ENCODE results near the gene TEDC2. TPM values are rescaled to one million over a fixed set of nuclear protein-coding genes. Genes with fewer than 3 reads are reported as not detected.
A peak's percentile ranks its signal among the peaks of the same experiment; 100 is the strongest.

The TEDC2 gene
- polyA plus RNA-seq, 1 of the 3 experiments (the other 2 are of a cell fraction) = 15.6 TPM

DNA sequence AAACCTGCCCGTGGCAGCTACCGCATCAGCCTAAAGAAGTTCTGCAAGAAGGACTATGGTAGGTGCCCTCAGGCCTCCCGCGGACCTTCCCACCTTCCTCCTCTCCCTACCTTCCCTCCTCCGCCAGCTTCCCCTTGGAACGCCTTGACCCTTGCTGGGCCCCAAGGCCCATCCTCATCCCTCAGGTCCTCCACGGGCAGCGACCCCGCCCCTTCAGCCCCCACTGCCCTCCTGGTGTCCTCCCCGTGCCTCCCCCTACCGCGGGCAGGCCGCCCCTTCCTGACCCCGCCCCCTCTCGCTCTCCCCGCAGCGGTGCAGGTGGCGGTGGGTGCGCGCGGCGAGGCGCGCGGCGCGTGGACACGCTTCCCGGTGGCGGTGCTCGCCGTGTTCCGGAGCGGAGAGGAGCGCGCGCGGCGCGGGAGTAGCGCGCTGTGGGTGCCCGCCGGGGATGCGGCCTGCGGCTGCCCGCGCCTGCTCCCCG, 13.6 kb downstream of the TEDC2 start:
- peak overlapping the region; percentile 41 to 79; a peak in 3 of 4 replicates for H3K4me3 ChIP-seq (ENCODE audit: low read depth in 2 of 2, low read length in 1 of 2)
- peak overlapping the region; percentile 71 for H3K4me2 ChIP-seq
- H3K9ac ChIP-seq = no peak overlapping the region
- no peaks in the 10 kb centered on the region for H3K9me2 ChIP-seq
- CTCF ChIA-PET = interaction anchor here (0.6 to 2.1 kb wide), 9 partner anchors 10 to 50 kb away, joined by 3 to 11 read pairs (median 4); no protein-coding TSS in a partner anchor
- H3K79me2 ChIP-seq (ENCODE audit: insufficient read depth) = peaks cover 16% of the 10 kb centered on the region
- POLR2A ChIA-PET = interaction anchor here (0.6 to 0.9 kb wide), 2 partner anchors 9 to 451 kb away, joined by 3 to 5 read pairs; no protein-coding TSS in a partner anchor
- H3K9me3 ChIP-seq = no peaks in the 10 kb centered on the region
- H3F3A ChIP-seq (replicated peaks; ENCODE audit: insufficient read depth) = peaks cover 13% of the 10 kb centered on the region
- no peaks in the 10 kb centered on the region for H3K36me3 ChIP-seq (replicated peaks in 1 of 2; ENCODE audit: control insufficient read depth in 1 of 2, insufficient read depth in 2 of 2, low read length in 1 of 2)
- DNase-seq = peak; percentile 74
- no peak for TF ChIP-seq CHD2 (IDR thresholded peaks at IDR 0.05; ENCODE audit: low read length, partially characterized antibody)
- TF ChIP-seq RCOR1 (IDR thresholded peaks at IDR 0.05; ENCODE audit: low read length) = no peak
- TF ChIP-seq EZH2phosphoT487 (IDR thresholded peaks at IDR 0.05; ENCODE audit: borderline replicate concordance, low read depth) = no peak
- TF ChIP-seq, protein P1, sequence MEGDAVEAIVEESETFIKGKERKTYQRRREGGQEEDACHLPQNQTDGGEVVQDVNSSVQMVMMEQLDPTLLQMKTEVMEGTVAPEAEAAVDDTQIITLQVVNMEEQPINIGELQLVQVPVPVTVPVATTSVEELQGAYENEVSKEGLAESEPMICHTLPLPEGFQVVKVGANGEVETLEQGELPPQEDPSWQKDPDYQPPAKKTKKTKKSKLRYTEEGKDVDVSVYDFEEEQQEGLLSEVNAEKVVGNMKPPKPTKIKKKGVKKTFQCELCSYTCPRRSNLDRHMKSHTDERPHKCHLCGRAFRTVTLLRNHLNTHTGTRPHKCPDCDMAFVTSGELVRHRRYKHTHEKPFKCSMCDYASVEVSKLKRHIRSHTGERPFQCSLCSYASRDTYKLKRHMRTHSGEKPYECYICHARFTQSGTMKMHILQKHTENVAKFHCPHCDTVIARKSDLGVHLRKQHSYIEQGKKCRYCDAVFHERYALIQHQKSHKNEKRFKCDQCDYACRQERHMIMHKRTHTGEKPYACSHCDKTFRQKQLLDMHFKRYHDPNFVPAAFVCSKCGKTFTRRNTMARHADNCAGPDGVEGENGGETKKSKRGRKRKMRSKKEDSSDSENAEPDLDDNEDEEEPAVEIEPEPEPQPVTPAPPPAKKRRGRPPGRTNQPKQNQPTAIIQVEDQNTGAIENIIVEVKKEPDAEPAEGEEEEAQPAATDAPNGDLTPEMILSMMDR (IDR thresholded peaks at IDR 0.05) = no peak
- no peak for TF ChIP-seq GATA2 (CRISPR knock-in tag; IDR thresholded peaks at IDR 0.05)
- TF ChIP-seq, protein P2, sequence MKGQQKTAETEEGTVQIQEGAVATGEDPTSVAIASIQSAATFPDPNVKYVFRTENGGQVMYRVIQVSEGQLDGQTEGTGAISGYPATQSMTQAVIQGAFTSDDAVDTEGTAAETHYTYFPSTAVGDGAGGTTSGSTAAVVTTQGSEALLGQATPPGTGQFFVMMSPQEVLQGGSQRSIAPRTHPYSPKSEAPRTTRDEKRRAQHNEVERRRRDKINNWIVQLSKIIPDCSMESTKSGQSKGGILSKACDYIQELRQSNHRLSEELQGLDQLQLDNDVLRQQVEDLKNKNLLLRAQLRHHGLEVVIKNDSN (IDR thresholded peaks at IDR 0.05; ENCODE audit: borderline replicate concordance, low read depth) = no peak
- no peak for TF ChIP-seq JUND (IDR thresholded peaks at IDR 0.05)
- TF ChIP-seq, protein P3, sequence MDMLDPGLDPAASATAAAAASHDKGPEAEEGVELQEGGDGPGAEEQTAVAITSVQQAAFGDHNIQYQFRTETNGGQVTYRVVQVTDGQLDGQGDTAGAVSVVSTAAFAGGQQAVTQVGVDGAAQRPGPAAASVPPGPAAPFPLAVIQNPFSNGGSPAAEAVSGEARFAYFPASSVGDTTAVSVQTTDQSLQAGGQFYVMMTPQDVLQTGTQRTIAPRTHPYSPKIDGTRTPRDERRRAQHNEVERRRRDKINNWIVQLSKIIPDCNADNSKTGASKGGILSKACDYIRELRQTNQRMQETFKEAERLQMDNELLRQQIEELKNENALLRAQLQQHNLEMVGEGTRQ (IDR thresholded peaks at IDR 0.05; ENCODE audit: borderline replicate concordance, low read depth, low read length) = no peak
- TF ChIP-seq, protein P4, sequence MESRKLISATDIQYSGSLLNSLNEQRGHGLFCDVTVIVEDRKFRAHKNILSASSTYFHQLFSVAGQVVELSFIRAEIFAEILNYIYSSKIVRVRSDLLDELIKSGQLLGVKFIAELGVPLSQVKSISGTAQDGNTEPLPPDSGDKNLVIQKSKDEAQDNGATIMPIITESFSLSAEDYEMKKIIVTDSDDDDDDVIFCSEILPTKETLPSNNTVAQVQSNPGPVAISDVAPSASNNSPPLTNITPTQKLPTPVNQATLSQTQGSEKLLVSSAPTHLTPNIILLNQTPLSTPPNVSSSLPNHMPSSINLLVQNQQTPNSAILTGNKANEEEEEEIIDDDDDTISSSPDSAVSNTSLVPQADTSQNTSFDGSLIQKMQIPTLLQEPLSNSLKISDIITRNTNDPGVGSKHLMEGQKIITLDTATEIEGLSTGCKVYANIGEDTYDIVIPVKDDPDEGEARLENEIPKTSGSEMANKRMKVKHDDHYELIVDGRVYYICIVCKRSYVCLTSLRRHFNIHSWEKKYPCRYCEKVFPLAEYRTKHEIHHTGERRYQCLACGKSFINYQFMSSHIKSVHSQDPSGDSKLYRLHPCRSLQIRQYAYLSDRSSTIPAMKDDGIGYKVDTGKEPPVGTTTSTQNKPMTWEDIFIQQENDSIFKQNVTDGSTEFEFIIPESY (IDR thresholded peaks at IDR 0.05; ENCODE audit: borderline replicate concordance, low read depth) = no peak
- peaks cover under 1 to 69% of the 10 kb centered on the region in 2 experiments; a peak in 3 of 4 replicates for H3K4me1 ChIP-seq (ENCODE audit: control insufficient read depth in 1 of 2, insufficient read depth in 2 of 2, low read depth in 1 of 2, low read length in 1 of 2)
- peak overlapping the region in 1 of 2 experiments; percentile 89; a peak in 2 of 4 replicates for H3K27ac ChIP-seq (ENCODE audit: low read depth in 2 of 2, low read length in 1 of 2)
- no peak overlapping the region for H2AFZ ChIP-seq (ENCODE audit: low read depth)
- no peaks in the 10 kb centered on the region for H3K27me3 ChIP-seq (ENCODE audit: insufficient read depth)
- no peaks in the 10 kb centered on the region for H4K20me1 ChIP-seq (ENCODE audit: insufficient read depth)
- WGBS (ENCODE audit: low lambda C conversion rate) = 27% methylated on average over 17 of the region's 49 CpGs
